ENCODE results near the gene PHC3.

Gene PHC3

GRCh38 chr3:170080605-170081004 lies 100.9 kb downstream of the PHC3 start:
- Histone ChIP-seq H3K9ac (ENCODE audit: low read length) (no peak overlapping the region), H3K36me3 (ENCODE audit: control insufficient read depth, insufficient read depth, low read length) (peaks cover 2% of the 10 kb centered on the region)

GRCh38 chr3:170079536-170080165 lies 101.9 kb downstream of the PHC3 start:
- Histone ChIP-seq H3K36me3 (ENCODE audit: control insufficient read depth, insufficient read depth, low read length) (no peaks in the 10 kb centered on the region), H3K4me1 (ENCODE audit: control insufficient read depth, insufficient read depth, low read length) (no peaks in the 10 kb centered on the region), H3K9ac (ENCODE audit: low read length) (no peak overlapping the region), H3K4me3 (ENCODE audit: low read length) (no peak overlapping the region), H3K27me3 (ENCODE audit: control insufficient read depth, insufficient read depth, low read length) (no peaks in the 10 kb centered on the region), H3K27ac (ENCODE audit: low read depth, low read length) (no peak overlapping the region)

More at GRCh38 chr3:170080605-170081004, 100.9 kb downstream of the PHC3 start:
- no peak overlapping the region for H3K27ac ChIP-seq (ENCODE audit: low read depth, low read length)
- H3K4me3 ChIP-seq (ENCODE audit: low read length) = no peak overlapping the region
- H3K27me3 ChIP-seq (ENCODE audit: control insufficient read depth, insufficient read depth, low read length) = no peaks in the 10 kb centered on the region
- H3K4me1 ChIP-seq (ENCODE audit: control insufficient read depth, insufficient read depth, low read length) = no peaks in the 10 kb centered on the region

GRCh38 chr3:170078620-170079281 lies 102.8 kb downstream of the PHC3 start:
- H3K9ac ChIP-seq (ENCODE audit: low read length) = no peak overlapping the region
- no peak overlapping the region for H3K27ac ChIP-seq (ENCODE audit: low read depth, low read length)
- no peaks in the 10 kb centered on the region for H3K27me3 ChIP-seq (ENCODE audit: control insufficient read depth, insufficient read depth, low read length)
- H3K36me3 ChIP-seq (ENCODE audit: control insufficient read depth, insufficient read depth, low read length) = no peaks in the 10 kb centered on the region
- no peak overlapping the region for H3K4me3 ChIP-seq (ENCODE audit: low read length)
- H3K4me1 ChIP-seq (ENCODE audit: control insufficient read depth, insufficient read depth, low read length) = no peaks in the 10 kb centered on the region

- H3K36me3 ChIP-seq (ENCODE audit: control insufficient read depth, insufficient read depth, low read length) = no peaks in the 10 kb centered on the region
- no peak overlapping the region for H3K9ac ChIP-seq (ENCODE audit: low read length)
- no peak overlapping the region for H3K4me3 ChIP-seq (ENCODE audit: low read length)
- H3K27ac ChIP-seq (ENCODE audit: low read depth, low read length) = no peak overlapping the region
- no peaks in the 10 kb centered on the region for H3K4me1 ChIP-seq (ENCODE audit: control insufficient read depth, insufficient read depth, low read length)
- H3K27me3 ChIP-seq (ENCODE audit: control insufficient read depth, insufficient read depth, low read length) = no peaks in the 10 kb centered on the region
Observed at GRCh38 chr3:170077361-170077760, 104.2 kb downstream of the PHC3 start.

- no peaks in the 10 kb centered on the region for H3K36me3 ChIP-seq (ENCODE audit: control insufficient read depth, insufficient read depth, low read length)
- no peaks in the 10 kb centered on the region for H3K4me1 ChIP-seq (ENCODE audit: control insufficient read depth, insufficient read depth, low read length)
- no peak overlapping the region for H3K27ac ChIP-seq (ENCODE audit: low read depth, low read length)
- no peak overlapping the region for H3K9ac ChIP-seq (ENCODE audit: low read length)
- no peak overlapping the region for H3K4me3 ChIP-seq (ENCODE audit: low read length)
- no peaks in the 10 kb centered on the region for H3K27me3 ChIP-seq (ENCODE audit: control insufficient read depth, insufficient read depth, low read length)
Observed at GRCh38 chr3:170076715-170077238, 104.8 kb downstream of the PHC3 start.

- H3K27ac ChIP-seq (ENCODE audit: low read depth, low read length) = no peak overlapping the region
- H3K9ac ChIP-seq (ENCODE audit: low read length) = no peak overlapping the region
- no peaks in the 10 kb centered on the region for H3K36me3 ChIP-seq (ENCODE audit: control insufficient read depth, insufficient read depth, low read length)
- no peaks in the 10 kb centered on the region for H3K4me1 ChIP-seq (ENCODE audit: control insufficient read depth, insufficient read depth, low read length)
- H3K27me3 ChIP-seq (ENCODE audit: control insufficient read depth, insufficient read depth, low read length) = no peaks in the 10 kb centered on the region
- H3K4me3 ChIP-seq (ENCODE audit: low read length) = no peak overlapping the region
Observed at GRCh38 chr3:170075441-170076091, 106.0 kb downstream of the PHC3 start.

- Histone ChIP-seq H3K36me3 (ENCODE audit: control insufficient read depth, insufficient read depth, low read length) (no peaks in the 10 kb centered on the region), H3K9ac (ENCODE audit: low read length) (no peak overlapping the region), H3K4me3 (ENCODE audit: low read length) (no peak overlapping the region), H3K4me1 (ENCODE audit: control insufficient read depth, insufficient read depth, low read length) (no peaks in the 10 kb centered on the region), H3K27me3 (ENCODE audit: control insufficient read depth, insufficient read depth, low read length) (no peaks in the 10 kb centered on the region), H3K27ac (ENCODE audit: low read depth, low read length) (no peak overlapping the region)
Observed at GRCh38 chr3:170064108-170064507, 117.4 kb downstream of the PHC3 start.

- H3K4me1 ChIP-seq (ENCODE audit: control insufficient read depth, insufficient read depth, low read length) = no peaks in the 10 kb centered on the region
- no peak overlapping the region for H3K27ac ChIP-seq (ENCODE audit: low read depth, low read length)
- H3K4me3 ChIP-seq (ENCODE audit: low read length) = no peak overlapping the region
- H3K9ac ChIP-seq (ENCODE audit: low read length) = no peak overlapping the region
- no peaks in the 10 kb centered on the region for H3K27me3 ChIP-seq (ENCODE audit: control insufficient read depth, insufficient read depth, low read length)
- H3K36me3 ChIP-seq (ENCODE audit: control insufficient read depth, insufficient read depth, low read length) = no peaks in the 10 kb centered on the region
Observed at GRCh38 chr3:170063691-170064090, 117.8 kb downstream of the PHC3 start.

GRCh38 chr3:170062769-170063168 lies 118.8 kb downstream of the PHC3 start:
- Histone ChIP-seq H3K4me3 (ENCODE audit: low read length) (no peak overlapping the region), H3K4me1 (ENCODE audit: control insufficient read depth, insufficient read depth, low read length) (no peaks in the 10 kb centered on the region), H3K36me3 (ENCODE audit: control insufficient read depth, insufficient read depth, low read length) (no peaks in the 10 kb centered on the region), H3K9ac (ENCODE audit: low read length) (no peak overlapping the region), H3K27me3 (ENCODE audit: control insufficient read depth, insufficient read depth, low read length) (no peaks in the 10 kb centered on the region), H3K27ac (ENCODE audit: low read depth, low read length) (no peak overlapping the region)

- Histone ChIP-seq H3K36me3 (ENCODE audit: control insufficient read depth, insufficient read depth, low read length) (no peaks in the 10 kb centered on the region), H3K4me1 (ENCODE audit: control insufficient read depth, insufficient read depth, low read length) (no peaks in the 10 kb centered on the region), H3K27ac (ENCODE audit: low read depth, low read length) (no peak overlapping the region), H3K9ac (ENCODE audit: low read length) (no peak overlapping the region), H3K4me3 (ENCODE audit: low read length) (no peak overlapping the region), H3K27me3 (ENCODE audit: control insufficient read depth, insufficient read depth, low read length) (no peaks in the 10 kb centered on the region)
Observed at GRCh38 chr3:170062068-170062467, 119.5 kb downstream of the PHC3 start.

- H3K4me1 ChIP-seq (ENCODE audit: control insufficient read depth, insufficient read depth, low read length) = no peaks in the 10 kb centered on the region
- H3K36me3 ChIP-seq (ENCODE audit: control insufficient read depth, insufficient read depth, low read length) = no peaks in the 10 kb centered on the region
- H3K4me3 ChIP-seq (ENCODE audit: low read length) = no peak overlapping the region
- no peaks in the 10 kb centered on the region for H3K27me3 ChIP-seq (ENCODE audit: control insufficient read depth, insufficient read depth, low read length)
- no peak overlapping the region for H3K27ac ChIP-seq (ENCODE audit: low read depth, low read length)
- H3K9ac ChIP-seq (ENCODE audit: low read length) = no peak overlapping the region
Observed at GRCh38 chr3:170059447-170059846, 122.1 kb downstream of the PHC3 start.

GRCh38 chr3:170058127-170058526 lies 123.4 kb downstream of the PHC3 start:
- Histone ChIP-seq H3K4me3 (ENCODE audit: low read length) (no peak overlapping the region), H3K36me3 (ENCODE audit: control insufficient read depth, insufficient read depth, low read length) (no peaks in the 10 kb centered on the region), H3K9ac (ENCODE audit: low read length) (no peak overlapping the region), H3K4me1 (ENCODE audit: control insufficient read depth, insufficient read depth, low read length) (no peaks in the 10 kb centered on the region), H3K27ac (ENCODE audit: low read depth, low read length) (no peak overlapping the region), H3K27me3 (ENCODE audit: control insufficient read depth, insufficient read depth, low read length) (no peaks in the 10 kb centered on the region)

All from rectal smooth muscle tissue (tissue), 1 donor.